ENCODE data around the gene ACER3.
"Not testable (repeated sequence)": the region's sequence is repeated elsewhere in the genome, so short reads cannot be mapped to it uniquely, and the experiment has no call there.

ACER3 gene

DNA sequence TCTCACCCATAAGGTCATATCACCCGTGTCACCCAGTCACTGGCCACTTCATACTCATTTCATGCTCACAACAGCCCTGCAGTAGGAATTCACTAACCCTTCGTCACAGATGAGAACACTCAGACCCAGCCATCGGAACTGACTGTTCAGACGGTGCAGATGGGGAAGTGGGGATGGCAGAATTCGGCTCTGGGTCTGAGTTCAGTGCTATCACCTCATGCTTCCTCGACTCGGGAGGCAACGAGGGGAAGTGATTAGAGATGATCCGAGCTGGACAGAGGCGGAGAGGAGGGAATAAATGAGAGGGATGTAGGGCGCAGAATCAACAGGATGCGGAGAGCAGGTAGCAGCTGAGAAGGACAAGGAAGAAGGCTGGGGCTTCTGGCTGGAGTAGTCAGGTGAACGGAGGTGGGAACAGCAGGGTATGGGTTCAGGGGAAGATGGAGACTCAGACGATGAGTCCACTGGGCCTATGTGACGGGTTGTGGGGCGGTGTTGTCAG is 178.2 kb downstream of the ACER3 start:
- DNase-seq (ENCODE audit: low spot score): peak; percentile 52

DNA sequence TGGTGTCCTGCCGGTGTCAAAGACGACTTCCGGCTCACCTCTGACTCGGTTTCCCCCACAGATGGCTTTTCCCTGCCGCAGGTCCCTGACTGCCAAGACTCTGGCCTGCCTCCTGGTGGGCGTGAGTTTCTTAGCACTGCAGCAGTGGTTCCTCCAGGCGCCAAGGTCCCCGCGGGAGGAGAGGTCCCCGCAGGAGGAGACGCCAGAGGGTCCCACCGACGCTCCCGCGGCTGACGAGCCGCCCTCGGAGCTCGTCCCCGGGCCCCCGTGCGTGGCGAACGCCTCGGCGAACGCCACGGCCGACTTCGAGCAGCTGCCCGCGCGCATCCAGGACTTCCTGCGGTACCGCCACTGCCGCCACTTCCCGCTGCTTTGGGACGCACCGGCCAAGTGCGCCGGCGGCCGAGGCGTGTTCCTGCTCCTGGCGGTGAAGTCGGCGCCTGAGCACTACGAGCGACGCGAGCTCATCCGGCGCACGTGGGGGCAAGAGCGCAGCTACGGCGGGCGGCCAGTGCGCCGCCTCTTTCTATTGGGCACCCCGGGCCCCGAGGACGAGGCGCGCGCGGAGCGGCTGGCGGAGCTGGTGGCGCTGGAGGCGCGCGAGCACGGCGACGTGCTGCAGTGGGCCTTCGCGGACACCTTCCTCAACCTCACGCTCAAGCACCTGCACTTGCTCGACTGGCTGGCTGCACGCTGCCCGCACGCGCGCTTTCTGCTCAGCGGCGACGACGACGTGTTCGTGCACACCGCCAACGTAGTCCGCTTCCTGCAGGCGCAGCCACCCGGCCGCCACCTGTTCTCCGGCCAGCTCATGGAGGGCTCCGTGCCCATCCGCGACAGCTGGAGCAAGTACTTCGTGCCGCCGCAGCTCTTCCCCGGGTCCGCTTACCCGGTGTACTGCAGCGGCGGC is 179.0 kb downstream of the ACER3 start:
- DNase-seq (ENCODE audit: low spot score): peak; percentile 34

DNA sequence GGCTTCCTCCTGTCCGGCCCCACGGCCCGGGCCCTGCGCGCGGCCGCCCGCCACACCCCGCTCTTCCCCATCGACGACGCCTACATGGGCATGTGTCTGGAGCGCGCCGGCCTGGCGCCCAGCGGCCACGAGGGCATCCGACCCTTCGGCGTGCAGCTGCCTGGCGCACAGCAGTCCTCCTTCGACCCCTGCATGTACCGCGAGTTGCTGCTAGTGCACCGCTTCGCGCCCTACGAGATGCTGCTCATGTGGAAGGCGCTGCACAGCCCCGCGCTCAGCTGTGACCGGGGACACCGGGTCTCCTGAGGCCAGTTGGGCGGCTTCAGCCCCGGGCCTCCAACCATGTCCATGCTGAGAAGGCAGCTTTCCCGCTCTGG is 179.7 kb downstream of the ACER3 start:
- DNase-seq (ENCODE audit: low spot score): no peak

DNA sequence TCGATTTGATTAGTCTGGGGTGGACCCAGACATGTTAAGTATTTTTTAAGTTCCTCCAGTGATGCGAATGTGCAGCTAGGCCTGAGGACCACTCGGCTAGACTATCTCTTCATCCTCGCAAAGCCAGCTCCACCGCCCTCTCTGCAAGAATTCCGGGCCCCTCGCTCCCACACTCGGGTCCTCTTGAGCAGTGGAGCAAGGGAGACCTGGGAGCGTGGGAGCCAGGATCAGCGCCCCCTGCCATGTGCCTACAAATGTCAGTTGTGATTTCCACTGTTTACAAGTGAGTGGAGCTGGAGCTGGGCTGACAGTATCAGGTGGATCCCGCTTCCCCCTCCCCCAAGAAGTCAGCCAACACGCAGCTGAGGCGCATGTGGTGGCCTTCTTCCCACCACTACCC is 180.2 kb downstream of the ACER3 start:
- DNase-seq (ENCODE audit: low spot score): no peak

DNA sequence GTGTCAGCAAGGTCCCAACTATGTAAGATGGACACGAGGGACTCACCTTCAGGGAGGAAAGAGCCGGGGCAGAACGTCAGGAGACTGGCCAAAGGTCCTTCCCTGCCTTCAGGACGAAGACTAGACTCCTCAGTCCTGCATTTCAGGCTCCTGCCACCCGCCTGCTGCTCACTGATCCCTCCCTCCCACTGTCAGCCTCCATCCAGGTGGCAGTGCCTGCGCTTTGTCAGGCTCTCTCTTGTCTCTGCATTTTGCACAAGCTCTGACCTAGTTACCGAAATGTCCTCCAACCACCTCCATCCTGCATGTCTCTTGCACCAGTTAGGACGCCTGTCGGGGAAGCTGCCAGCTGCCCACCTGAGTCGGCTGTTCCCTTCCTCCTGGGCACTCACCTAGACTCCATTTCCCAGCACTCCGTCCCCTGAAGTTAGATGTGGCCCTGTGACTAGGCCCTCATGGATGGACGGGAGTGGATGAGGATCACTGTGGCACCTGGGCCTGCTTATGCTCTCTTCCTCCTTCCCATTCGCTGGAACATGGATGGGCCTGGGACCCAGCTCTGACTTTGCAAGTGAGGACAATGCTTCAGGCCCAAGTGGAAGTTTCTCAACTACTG is 181.5 kb downstream of the ACER3 start:
- DNase-seq (ENCODE audit: low spot score): no peak

DNA sequence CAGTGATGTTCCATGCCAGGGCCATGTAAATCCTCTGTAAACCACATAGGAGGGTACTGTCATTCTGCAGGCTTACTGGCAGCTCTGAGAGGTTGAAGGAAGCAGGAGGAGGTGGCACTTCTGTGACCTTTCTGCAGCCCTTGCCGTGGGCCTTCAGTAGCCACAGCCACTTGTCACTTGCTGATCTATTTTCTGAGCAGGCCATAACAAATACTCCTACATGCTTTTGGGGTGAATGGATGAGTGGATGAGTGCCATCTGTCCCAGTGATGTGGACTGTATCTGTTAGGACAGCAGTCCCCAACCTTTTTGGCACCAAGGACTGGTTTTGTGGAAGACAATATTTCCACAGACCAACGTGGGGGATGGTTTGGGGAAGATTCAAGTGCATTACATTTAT is 183.6 kb downstream of the ACER3 start:
- DNase-seq (ENCODE audit: low spot score): no peak

DNA sequence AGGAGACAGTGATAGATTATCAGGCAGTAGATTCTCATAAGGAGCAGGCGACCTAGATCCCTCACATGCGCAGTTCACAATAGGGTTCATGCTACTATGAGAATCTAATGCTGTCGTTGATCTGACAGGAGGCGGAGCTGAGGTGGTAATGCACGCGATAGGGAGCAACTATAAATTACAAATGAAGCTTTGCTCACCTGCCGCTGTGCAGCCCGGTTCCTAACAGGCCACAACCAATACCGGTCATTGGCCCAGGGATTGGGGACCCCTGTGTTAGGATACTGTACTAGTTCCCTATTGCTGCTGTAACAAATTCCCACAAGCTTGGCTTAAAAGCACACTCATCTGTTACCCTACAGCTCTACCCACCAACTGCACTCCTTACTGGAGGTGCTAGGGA is 184.2 kb downstream of the ACER3 start:
- DNase-seq (ENCODE audit: low spot score): no peak

DNA sequence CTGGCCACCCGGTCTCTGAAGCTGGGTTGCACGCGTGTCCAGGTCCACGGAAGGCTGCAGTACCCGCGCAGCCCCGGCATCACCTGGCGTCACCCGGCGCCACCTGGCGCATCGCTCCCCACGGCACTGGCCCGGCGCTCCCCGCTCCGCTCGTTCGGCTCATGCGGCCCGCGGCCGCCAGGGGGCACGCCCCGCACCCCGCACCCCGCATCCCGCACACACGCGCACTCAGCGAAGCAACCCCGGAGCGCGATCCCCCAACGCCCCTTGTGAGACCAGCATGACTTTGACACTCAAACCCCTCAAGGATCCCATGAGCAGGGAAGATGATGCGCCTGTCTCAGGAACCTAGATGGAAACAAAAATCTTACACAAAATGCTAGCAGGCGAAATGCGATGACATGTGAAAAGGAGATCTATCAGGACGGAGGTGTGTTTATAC is 185.4 kb downstream of the ACER3 start:
- DNase-seq (ENCODE audit: low spot score): peak; percentile 55

DNA sequence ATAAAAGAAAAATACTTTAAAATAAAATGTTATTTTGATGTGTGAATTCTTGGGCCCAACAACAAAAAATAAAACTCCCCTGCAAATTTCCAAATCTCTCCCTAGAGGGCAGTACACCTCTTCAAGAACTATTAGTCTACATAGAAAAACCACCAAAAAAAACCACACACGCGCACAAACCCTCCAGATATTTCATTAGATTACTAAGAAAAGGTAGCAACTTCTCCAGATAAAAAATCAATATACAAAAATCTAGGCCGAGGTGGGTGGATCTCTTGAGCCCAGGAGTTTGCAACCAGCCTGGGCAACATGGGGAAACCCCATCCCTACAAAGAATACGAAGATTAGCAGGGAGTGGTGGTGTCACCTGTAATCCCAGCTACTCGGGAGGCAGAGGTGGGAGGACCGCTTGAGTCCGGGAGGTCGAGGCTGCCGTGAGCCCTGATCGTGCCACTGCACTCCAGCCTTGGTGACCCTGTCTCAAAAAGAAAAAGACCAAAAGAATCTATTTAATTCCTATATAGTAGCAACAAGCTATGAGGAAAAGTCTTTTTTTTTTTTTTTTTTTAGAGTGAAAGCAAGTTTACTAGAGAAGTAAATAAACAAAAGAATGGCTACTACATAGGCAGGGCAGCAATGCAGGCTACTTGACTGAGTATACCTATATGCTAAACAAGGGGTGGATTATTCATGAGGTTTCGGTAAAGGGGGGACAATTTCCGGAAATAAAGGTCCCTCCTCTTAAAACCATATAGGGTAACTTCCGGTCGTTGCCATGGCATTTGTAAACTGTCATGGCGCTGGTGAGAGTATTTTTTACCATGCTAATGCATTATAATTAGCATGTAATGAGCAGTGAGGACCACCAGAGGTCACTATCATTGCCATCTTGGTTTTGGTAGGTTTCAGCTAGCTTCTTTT is 186.5 kb downstream of the ACER3 start:
- DNase-seq (ENCODE audit: low spot score): peak; percentile 93

DNA sequence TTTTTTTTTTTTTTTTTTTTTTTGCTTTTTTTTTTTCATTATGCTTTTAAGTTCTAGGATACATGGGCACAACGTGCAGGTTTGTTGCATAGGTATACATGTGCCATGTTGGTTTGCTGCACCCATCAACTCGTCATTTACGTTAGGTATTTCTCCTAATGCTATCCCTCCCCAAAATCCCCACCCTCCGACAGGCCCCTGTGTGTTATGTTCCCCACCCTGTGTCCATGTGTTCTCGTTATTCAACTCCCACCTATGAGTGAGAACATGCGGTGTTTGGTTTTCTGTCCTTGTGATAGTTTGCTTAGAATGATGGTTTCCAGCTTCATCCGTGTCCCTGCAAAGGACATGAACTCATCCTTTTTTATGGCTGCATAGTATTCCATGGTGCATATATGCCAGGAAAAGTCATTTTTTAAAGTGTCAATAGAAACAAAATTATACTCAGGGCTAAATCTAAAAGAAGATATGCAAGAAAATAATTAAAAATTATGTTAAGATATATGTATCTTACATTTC is 187.3 kb downstream of the ACER3 start:
- DNase-seq (ENCODE audit: low spot score): not testable (repeated sequence)

DNA sequence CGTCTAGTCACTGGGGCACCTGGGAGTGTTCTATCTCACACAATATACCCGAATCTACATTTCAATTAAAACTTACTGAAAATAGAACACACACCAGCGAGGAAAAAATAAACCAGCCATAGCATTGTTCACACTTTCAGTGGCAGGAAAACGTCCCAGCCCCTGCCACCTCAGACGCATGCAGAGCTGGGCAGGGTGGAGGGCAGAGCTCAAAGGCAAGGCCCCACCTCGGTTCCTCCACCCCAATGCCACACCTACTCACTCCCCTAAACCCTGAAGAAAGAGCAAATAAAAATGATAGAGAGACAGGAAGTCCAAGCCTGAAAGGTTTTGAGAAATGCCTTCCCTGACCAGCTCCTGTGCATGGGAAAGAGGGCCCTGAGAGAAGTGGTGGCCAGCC is 188.3 kb downstream of the ACER3 start:
- DNase-seq (ENCODE audit: low spot score): no peak

DNA sequence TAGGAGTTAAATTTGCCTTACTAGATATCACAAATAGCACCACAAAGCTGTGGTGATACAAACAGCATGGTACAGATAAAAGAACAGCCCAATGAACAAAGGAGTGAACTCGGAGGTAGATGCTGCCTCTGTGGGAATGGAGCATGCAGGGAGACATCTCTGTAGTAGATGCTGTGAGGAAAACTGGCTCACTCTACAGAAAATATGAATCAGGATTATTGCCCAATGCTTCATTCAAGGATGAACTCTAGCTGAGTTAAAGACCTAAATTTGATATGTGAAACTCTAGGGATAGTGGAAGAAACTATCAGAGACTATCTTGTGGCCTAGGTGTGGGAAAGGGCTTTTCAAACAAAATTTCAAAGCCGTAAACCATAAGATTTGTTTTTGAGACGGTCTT is 190.8 kb downstream of the ACER3 start:
- DNase-seq (ENCODE audit: low spot score): no peak

DNA sequence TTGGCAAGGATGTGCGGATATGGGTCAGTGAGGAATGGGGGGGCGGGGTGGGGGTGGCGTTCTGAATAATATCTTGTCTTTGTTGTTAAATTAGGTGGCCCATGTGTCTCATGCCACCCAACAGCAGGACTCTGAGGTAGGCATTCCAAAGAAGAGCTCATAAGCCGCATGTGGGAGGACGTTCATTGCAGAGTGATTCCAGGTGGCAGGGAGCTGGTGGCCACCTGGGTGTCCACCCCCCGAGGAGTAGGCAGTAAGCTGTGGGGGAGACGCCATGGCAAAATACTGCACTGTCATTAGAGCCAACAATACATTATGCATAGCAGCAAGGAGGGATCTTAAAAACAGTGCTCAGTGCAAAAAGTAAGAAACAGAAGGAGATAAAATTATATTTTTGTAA is 191.8 kb downstream of the ACER3 start:
- DNase-seq (ENCODE audit: low spot score): no peak

DNA sequence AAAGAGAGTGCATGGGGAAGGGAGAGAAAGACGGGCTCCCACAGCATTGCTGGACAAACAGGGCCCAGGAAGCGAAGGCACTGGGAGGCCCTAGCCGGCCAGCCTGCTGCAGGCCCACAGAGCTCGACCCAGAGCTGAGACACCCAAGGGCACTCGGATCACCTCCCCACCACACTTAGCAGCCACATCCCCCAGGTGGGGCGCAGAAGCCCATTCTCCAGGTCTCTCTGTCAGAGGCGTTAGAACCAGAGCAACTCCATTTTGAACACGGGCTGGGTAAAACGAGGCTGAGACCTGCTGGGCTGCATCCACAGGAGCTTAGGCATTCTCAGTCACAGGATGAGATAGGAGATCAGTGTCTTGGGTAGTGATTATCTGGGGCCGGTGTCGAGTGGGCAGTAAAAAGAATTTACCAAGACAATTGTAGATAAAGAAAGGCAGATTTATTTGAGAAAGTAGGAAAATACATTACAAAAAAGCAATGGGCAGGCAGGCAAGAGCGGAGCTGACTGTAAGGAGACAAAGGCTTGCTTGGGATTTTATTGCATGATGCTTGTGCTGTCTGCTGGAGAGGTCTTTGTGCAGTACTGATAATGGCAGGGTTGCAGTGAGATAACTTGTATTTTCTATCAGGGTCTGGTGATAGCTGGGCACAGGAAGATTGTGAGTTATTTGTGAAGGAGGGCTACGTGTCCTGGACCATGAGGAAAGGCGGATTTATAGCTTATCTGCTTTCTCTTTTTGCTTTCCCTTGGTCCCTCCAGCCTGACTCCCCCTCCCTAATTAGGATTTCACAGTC is 192.7 kb downstream of the ACER3 start:
- no peak for DNase-seq (ENCODE audit: low spot score)

DNA sequence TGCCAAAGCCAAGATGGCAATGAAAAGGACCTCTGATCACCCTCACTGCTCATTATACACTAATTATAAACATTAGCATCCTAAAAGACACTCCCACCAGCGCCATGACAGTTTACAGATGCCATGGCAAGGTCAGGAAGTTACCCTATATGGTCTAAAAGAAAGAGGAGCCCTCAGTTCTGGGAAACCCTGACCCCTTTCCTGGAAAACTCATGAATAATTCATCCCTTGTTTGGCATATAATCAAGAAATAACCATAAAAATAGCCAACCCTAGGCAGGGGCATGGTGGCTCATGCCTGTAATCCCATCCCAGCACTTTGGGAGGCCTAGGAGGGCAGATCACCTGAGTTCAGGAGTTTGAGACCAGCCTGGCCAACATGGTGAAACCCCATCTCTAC is 193.4 kb downstream of the ACER3 start:
- no peak for DNase-seq (ENCODE audit: low spot score)

DNA sequence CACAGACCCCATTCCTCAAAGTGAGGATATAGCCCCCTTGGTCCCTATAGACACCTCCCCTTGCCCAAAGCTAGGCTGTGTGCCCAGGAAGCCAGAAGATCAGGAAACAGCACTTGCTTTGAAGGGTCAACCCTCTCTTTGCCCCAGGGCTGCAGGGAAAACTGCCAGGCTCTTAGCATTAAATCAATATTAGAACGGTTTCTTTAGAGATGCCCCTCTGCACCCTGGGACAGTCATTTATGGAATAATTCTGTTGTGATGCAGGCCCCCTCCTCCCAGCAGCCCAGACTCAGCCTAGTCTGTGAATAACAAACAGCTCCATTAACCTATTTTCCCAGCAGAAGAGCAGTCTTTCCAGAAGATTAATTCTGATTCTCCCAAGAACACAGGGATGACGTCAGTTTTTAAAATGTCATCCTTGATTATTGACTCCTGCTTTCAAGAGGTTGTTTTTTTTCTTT is 194.4 kb downstream of the ACER3 start:
- no peak for DNase-seq (ENCODE audit: low spot score)

DNA sequence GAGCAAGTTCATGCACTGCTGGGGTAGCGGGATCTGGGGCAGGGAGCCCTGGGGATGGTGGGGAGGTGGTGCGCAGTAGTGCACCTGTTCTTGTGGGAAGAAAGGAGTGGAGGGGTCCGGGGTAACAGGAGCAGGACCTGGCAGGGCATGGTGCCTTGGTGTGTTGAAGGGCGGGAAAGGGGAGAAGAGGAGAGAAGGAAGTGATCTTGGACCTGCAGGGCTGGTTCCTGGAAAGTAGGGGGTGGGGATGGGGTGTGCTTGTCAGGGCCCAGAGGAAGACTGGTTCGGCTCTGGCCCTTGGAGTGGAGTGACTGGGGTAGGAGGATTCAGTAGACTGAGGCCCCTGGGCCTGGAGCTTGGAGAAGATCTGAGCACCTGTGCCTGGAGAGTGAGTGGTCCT is 195.2 kb downstream of the ACER3 start:
- DNase-seq (ENCODE audit: low spot score): no peak

DNA sequence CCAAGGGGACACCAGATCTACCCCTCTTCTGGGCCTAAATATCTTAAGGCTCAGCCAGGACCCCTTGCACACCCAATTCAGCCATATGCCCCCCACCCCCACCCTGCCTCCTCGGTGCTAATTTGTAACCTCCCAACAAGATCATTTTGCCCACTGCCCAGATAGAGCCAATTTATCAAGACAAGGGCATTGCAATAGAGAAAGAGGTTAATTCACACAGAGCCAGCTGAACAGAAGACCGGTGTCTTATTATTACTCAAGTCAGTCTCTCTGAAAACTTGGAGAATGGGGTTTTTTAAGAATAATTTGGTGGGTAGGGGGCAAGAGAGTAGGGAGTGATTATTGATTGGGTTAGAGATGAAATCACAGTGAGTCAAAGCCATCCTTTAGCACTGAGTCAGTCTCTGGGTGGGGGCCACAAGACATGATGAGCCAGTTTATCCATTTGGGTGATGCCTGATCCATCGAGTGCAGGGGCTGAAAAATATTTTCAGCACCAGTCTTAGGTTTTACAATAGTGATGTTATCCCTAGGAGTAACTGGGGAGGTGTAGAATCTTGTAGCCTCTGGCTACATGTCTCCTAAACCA is 196.2 kb downstream of the ACER3 start:
- DNase-seq (ENCODE audit: low spot score): no peak

DNA sequence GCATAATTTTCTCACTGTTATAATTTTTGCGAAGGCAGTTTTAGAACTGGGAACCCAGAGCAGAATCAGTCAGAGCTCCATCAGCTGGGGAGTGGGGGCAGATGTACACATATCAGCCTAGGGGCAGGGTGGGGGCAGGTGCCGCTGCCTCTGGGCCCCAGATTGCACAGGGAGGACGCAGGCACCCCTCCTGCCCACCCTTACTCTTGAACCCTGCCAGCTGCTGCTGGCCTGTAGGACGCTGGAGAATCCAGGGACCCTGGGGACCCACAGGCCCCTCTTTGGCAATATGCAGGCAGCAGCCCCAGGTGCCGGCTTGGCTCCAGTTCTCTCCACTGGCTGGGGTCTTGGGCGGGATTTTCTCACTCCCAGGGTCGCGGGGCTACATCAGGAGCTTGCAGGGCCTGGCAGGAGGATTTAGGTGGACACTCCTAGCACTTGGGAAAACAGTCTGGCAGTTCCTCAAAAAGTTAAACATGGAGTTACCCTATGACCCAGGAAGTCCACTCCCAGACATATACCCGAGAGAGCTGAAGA is 197.3 kb downstream of the ACER3 start:
- DNase-seq (ENCODE audit: low spot score): no peak

DNA sequence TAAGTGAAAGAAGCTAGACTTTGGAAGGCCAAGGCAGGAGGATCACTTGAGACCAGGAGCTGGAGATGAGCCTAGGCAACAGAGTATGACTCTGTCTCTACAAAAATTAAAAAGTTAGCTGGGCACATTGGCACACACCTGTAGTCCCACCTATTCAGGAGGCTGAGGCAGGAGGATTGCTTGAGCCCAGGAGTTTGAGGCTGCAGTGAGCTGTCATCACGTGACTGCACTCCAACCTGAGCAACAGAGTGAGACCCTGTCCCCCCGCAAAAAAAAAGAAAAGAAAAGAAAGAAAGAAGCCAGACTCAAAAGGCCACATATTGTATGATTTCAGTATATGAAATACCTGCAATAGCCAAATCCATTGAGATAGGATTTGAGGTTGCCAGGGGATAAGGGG is 198.2 kb downstream of the ACER3 start:
- no peak for DNase-seq (ENCODE audit: low spot score)

DNA sequence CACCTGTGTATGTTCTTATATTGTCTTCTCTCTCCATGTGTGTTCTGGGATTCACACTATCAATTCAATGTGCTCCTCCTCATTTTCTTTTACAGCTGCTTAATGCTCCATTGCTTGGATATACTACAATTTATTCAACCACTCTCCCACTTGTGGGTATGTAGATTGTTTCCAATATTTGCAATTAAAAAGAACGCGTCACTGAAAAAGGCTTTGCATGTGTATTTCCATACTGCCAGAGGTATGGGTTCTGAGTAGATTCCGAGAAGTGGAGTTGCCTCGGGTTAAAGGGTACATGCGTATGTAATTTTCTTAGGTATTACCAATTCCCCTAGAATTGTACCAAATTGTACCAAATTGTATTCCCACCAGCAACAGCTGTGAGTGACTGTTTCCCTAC is 199.1 kb downstream of the ACER3 start:
- DNase-seq (ENCODE audit: low spot score): no peak

Data from kidney tubule cell (primary cell).